Loucy (cell line): ENCODE measurements around the gene OLFM4.

Experiments used
- CTCF ChIP-seq: fragments of 200-600 bp; sonication (generic); conservative IDR thresholded peaks from 2 replicates; pipeline ENCODE4 v1.5.1; 2014; ENCODE audit warnings: mild to moderate bottlenecking, antibody characterized with exemption, low read length
- EZH2phosphoT487 ChIP-seq: fragments of 200-600 bp; IDR thresholded peaks from 2 replicates; pipeline ENCODE4 v1.6.1; 2018; ENCODE audit warnings: antibody characterized with exemption, mild to moderate bottlenecking, moderate library complexity, borderline replicate concordance

DNA sequence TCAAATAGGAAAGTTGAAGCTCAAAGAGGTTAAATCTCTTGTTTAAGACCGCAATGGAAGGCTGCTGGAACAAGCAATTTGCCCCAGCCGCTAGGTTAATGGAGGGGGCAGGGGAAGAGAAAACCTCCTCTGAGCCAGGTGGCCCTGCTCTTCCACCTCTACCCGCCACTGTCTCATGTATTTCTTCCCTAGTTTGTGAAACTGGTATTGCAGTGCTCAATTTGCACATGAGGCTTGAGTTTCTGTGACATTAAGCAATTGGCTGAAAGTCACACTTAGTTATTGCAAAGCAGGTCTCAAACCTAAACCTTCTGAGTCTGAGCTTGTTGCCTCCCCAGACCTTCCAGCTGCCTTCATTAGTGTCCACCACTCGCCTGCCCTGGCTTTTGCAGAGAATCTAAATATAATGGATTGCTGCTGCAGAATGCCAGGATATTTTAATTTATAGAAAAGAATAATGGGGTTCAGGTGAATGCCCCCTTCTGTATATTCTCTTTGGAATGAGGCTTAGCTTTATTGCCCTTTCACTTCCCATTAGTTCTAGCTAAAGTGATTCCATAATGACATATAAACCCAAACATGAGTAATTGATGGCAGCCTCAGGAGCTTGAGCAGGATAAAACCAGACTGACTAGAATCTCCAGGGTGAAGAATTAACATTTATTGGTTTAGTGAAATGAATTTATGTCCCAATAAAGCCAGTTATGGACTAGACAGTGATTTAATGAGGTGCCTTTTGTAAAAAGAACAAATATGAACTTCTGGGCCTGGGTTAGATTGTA, 27.0 kb upstream of the OLFM4 start:
- TF ChIP-seq CTCF (no peak), EZH2phosphoT487 (no peak)
